Astrocyte of the spinal cord (primary cell): ENCODE results near the gene DLX6.

ENCODE experiments used
- DNase-seq: peaks from one replicate; pipeline ENCODE4 v3.0.0; 2011; ENCODE audit warnings: low read depth, low spot score
- H3K4me3 ChIP-seq: 2 replicates; pipeline ENCODE4 v1.5.1; 2011; ENCODE audit warnings: low read depth, mild to moderate bottlenecking, low read length, moderate library complexity
- in situ Hi-C: cut with HindIII; loops from 2 replicates; pipeline ENCODE4 v1.10.0; 2017; ENCODE audit warnings: low sequenced_read_pairs
- TF ChIP-seq, protein P1 (sequence below): IDR thresholded peaks from 2 replicates; pipeline ENCODE4 v1.5.1; 2012; ENCODE audit warnings: low read depth, mild to moderate bottlenecking, low read length, inconsistent platforms

DLX6 gene

GRCh38 chr7:97019710-97020225 lies 14.4 kb downstream of the DLX6 start:
- H3K4me3 ChIP-seq = no peak overlapping the region
- DNase-seq = no peak
- in situ Hi-C loops = no loop called here
- TF ChIP-seq, protein P1, sequence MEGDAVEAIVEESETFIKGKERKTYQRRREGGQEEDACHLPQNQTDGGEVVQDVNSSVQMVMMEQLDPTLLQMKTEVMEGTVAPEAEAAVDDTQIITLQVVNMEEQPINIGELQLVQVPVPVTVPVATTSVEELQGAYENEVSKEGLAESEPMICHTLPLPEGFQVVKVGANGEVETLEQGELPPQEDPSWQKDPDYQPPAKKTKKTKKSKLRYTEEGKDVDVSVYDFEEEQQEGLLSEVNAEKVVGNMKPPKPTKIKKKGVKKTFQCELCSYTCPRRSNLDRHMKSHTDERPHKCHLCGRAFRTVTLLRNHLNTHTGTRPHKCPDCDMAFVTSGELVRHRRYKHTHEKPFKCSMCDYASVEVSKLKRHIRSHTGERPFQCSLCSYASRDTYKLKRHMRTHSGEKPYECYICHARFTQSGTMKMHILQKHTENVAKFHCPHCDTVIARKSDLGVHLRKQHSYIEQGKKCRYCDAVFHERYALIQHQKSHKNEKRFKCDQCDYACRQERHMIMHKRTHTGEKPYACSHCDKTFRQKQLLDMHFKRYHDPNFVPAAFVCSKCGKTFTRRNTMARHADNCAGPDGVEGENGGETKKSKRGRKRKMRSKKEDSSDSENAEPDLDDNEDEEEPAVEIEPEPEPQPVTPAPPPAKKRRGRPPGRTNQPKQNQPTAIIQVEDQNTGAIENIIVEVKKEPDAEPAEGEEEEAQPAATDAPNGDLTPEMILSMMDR = no peak

DNA sequence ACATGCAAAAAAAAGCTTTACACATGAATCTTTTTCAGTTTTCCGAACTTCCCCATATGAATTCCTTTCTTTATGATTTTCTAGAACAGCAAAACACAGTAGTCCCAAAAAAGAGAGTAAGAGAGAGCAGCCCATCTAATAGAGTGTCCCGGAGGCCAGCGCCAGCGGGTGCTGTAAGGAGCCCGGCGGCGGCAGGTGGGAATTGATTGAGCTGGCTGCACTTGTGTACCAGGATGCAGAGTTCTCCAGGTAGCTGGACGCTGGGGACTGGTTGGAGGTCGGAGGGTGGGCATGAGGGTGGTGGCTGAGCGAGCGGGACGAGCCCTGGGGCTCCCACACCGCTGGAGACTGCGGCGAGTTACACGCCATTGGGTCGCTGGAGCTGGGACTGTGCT lies 15.2 kb downstream of the DLX6 start:
- TF ChIP-seq, protein P1 = no peak
- no peak for DNase-seq

DNA sequence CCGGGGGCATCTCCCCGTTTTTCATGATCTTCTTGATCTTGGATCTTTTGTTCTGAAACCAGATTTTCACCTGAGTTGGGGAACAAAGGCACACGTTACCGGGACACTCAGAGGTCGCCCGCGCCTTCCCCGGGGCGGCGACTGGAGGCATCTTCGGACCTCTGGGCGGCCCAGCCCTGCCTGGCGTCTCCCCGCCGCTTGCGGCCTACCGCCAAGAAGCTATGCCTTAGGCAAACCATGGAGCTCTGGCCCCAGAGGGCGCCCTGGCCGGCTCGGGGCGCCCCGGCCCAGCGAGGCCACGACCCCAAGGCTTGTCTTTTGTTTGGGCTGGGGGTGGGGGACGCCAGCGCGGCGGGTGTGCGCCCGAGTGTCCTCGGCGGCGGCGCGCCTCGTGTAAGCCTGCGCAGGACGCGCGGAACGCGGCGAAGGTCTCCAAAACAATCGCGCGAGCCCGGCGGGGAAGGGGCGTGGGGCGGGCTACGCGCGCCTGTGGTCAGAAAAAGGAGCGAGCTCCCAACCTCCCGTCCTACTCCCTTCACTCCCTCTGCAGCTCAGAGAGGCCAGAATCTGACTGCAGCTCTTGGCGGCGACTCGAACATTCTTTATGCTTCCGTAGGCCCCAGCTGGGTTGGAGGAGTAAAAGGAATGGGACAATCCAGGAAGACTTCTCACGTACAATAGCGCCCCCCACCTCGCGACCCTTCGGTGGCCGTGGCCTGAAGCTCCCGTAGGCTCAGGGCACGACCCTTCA lies 15.8 kb downstream of the DLX6 start:
- TF ChIP-seq, protein P1 = no peak
- H3K4me3 ChIP-seq = no peak overlapping the region
- DNase-seq = no peak
- in situ Hi-C loops = no loop called here

More for the DNA sequence above, 15.2 kb downstream of the DLX6 start:
- H3K4me3 ChIP-seq = no peak overlapping the region
- in situ Hi-C loops = no loop called here

GRCh38 chr7:97021747-97022490 lies 16.6 kb downstream of the DLX6 start:
- in situ Hi-C loops = no loop called here
- H3K4me3 ChIP-seq = no peak overlapping the region
- TF ChIP-seq, protein P1 = no peak
- no peak for DNase-seq

DNA sequence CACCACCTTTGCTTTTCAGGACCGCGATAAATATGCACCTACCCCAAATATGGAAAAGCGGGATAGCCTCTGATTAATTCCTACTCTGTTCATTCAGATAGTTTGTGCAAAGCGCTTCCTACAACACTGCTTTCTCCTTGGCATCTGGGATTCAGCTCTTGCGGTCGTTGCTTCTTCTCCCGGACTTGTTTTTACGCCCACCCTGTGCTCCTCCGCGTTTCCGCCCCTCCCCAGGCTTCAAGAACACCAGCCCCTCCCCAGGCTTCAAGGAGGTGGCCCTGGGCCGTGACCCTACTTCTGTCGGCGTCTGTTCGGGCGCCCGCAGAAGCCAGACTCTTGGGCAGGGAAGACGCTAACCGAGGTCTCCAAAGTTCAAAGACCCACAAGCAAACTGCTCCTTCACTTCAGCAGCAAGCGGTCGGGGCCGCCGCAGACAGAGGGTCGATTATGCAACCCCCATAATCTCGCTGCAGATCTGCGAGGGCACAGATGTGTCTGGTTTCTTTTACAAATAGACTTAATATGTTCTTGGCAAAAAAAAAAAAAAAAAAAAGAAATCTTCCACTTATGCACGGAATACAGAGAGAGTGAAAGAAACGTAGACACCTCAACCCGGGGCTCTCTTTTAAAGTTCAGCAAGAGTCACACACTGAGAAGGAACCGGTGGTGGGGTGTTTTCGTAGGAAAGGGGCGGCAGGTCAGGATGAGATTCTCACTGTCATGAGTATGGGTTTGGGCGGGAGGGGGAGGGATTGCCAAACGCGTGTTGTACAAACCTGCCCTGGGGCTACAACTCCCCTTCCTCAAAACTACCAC lies 17.3 kb downstream of the DLX6 start:
- no peak for DNase-seq
- in situ Hi-C loops = no loop called here
- H3K4me3 ChIP-seq = no peak overlapping the region
- TF ChIP-seq, protein P1 = no peak
